Esophagus squamous epithelium (tissue), 4 donors: ENCODE data around the gene TMEM8B.

Experiments
- POLR2A ChIP-seq, 4 donors: fragments of 450-650 bp; IDR thresholded peaks; one replicate each; pipeline ENCODE4 v1.6.1; 2017; ENCODE audit warnings: antibody characterized with exemption in 4 of 4, mild to moderate bottlenecking in 4 of 4, moderate library complexity in 3 of 4
- TF ChIP-seq, protein P1 (sequence below), 6 experiments: fragments of 450-650 bp in 4 of 6; fragments of 200-600 bp in 2 of 6; sonication (generic) in 2 of 6; IDR thresholded peaks; one replicate each; pipeline ENCODE4 v1.5.1; 2016 to 2019; ENCODE audit warnings: antibody characterized with exemption in 6 of 6, mild to moderate bottlenecking in 4 of 6, moderate library complexity in 4 of 6

DNA sequence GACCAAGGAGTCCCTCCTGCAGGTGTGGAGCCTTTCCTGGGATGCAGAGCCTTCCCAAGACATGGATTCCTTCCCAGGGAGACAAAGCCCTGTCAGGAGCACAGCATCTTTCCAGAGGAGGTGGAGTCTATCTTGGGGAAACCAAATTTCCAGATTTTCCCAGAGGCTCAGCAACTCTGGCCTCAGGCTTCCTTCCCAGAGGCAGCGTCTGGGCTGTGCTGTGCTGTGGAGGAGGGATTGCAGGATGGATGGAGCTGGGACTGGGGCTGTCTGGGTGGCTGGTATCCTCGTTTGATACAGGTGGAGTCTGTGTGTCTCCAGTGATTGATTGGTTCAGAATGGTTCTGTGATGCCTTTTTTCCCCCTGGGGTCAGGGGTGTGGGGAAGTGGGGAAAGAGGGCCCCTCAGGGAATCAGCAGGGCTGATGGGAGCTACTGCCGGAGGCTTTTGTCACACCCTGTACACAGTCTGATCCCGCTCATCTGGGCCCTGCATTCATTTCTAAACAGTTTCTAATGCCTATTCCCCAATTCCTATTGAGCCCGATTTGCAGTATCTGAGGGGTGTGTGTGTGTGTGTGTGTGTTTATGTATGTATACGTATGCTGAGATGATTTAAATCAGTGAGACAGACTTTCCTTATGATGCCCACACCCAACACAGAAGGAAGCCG lies 25.2 kb downstream of the TMEM8B start:
- TF ChIP-seq, protein P1, sequence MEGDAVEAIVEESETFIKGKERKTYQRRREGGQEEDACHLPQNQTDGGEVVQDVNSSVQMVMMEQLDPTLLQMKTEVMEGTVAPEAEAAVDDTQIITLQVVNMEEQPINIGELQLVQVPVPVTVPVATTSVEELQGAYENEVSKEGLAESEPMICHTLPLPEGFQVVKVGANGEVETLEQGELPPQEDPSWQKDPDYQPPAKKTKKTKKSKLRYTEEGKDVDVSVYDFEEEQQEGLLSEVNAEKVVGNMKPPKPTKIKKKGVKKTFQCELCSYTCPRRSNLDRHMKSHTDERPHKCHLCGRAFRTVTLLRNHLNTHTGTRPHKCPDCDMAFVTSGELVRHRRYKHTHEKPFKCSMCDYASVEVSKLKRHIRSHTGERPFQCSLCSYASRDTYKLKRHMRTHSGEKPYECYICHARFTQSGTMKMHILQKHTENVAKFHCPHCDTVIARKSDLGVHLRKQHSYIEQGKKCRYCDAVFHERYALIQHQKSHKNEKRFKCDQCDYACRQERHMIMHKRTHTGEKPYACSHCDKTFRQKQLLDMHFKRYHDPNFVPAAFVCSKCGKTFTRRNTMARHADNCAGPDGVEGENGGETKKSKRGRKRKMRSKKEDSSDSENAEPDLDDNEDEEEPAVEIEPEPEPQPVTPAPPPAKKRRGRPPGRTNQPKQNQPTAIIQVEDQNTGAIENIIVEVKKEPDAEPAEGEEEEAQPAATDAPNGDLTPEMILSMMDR (IDR thresholded peaks at IDR 0.05) = no peak
- TF ChIP-seq POLR2A (IDR thresholded peaks at IDR 0.05) = no peak
